ENCODE results near the gene TMEM203. TPM values are rescaled to one million over a fixed set of nuclear protein-coding genes. Genes with fewer than 3 reads are reported as not detected.
A peak's percentile ranks its signal among the peaks of the same experiment; 100 is the strongest.

Gene TMEM203
- total RNA-seq, 1 experiment from 2014 or later, result 35.5 TPM

- H3K27me3 ChIP-seq (ENCODE audit: insufficient read depth, low read length), result peaks cover 33% of the 10 kb centered on the region; the same call in 1 of the 2 replicates
- H3K27ac Mint-ChIP-seq, result no peak overlapping the region
- no peaks in the 10 kb centered on the region for H3K9me3 ChIP-seq (ENCODE audit: control insufficient read depth, low read depth, low read length)
- DNase-seq, result no peak
- H3K27ac ChIP-seq (ENCODE audit: insufficient read length, low read depth, low read length), result no peak overlapping the region
- no peak overlapping the region for H4K91ac ChIP-seq (ENCODE audit: insufficient read length, low read depth, low read length)
- H3K4me3 Mint-ChIP-seq, result peak overlapping the region; percentile 52 to 82
- peaks cover 2% of the 10 kb centered on the region for H4K20me1 ChIP-seq (ENCODE audit: control insufficient read depth, insufficient read depth, insufficient read length)
- no peak overlapping the region for H3K14ac ChIP-seq (ENCODE audit: insufficient read depth, low read length)
- H2BK5ac ChIP-seq (ENCODE audit: insufficient read length, low read length), result no peak overlapping the region
- no peak overlapping the region for H3K56ac ChIP-seq (ENCODE audit: insufficient read length, low read depth, low read length)
- no CpG with 5 or more reads among the region's 71 CpGs for WGBS (ENCODE audit: extremely low coverage, insufficient read length, low lambda C conversion rate)
- no peak overlapping the region for H3K23ac ChIP-seq (ENCODE audit: insufficient read length, low read depth, low read length)
- no peak overlapping the region for H3K9ac ChIP-seq (ENCODE audit: extremely low read depth, insufficient read length, low read length)
- H3K36me3 Mint-ChIP-seq (ENCODE audit: insufficient read depth in 1 of 3, low read depth in 3 of 3), result no peaks in the 10 kb centered on the region
- H3T11ph ChIP-seq (ENCODE audit: low read length), result no peak overlapping the region
- no peak overlapping the region for H2AK5ac ChIP-seq (ENCODE audit: insufficient read length, low read length)
- no peaks in the 10 kb centered on the region for H3K4me1 ChIP-seq (ENCODE audit: insufficient read depth, low read length)
- no peak overlapping the region for H3K18ac ChIP-seq (ENCODE audit: insufficient read length, low read depth, low read length)
- H3K79me1 ChIP-seq (ENCODE audit: insufficient read depth, low read depth, low read length, poor library complexity, severe bottlenecking), result no peaks in the 10 kb centered on the region
- H2AFZ ChIP-seq (ENCODE audit: low read length), result no peak overlapping the region
- H3K27me3 Mint-ChIP-seq (ENCODE audit: low read depth), result peaks cover 95% of the 10 kb centered on the region
- no peak for TF ChIP-seq CTCF (conservative IDR thresholded peaks at IDR 0.05)
- H2BK20ac ChIP-seq (ENCODE audit: low read depth, low read length, poor library complexity, severe bottlenecking), result no peak overlapping the region
- H2BK120ac ChIP-seq (ENCODE audit: low read depth, low read length, poor library complexity, severe bottlenecking), result no peak overlapping the region
- no peak overlapping the region for H4K5ac ChIP-seq (ENCODE audit: insufficient read length, low read depth, low read length)
- no peak overlapping the region for H3K4ac ChIP-seq (ENCODE audit: low read depth, low read length)
- H2BK12ac ChIP-seq (ENCODE audit: insufficient read length, low read depth, low read length), result no peak overlapping the region
- peaks cover 16% of the 10 kb centered on the region for H3K23me2 ChIP-seq (ENCODE audit: insufficient read length, low read depth, low read length, poor library complexity, severe bottlenecking)
- H3K4me1 Mint-ChIP-seq, result peaks cover 0 to 11% of the 10 kb centered on the region in 2 experiments; a peak in 2 of 4 replicates
- no peaks in the 10 kb centered on the region; a peak in 1 of 5 replicates for H3K9me3 Mint-ChIP-seq
- H3K79me2 ChIP-seq (ENCODE audit: insufficient read depth, low read length), result no peaks in the 10 kb centered on the region
- H3K4me2 ChIP-seq (ENCODE audit: insufficient read depth, insufficient read length, low read length), result peak overlapping the region; percentile 70
- H2BK15ac ChIP-seq (ENCODE audit: low read depth, low read length), result no peak overlapping the region
- H4K8ac ChIP-seq (replicated peaks; ENCODE audit: insufficient read length, low read depth, low read length), result no peak overlapping the region
Observed at GRCh38 chr9:137161558-137162486, 43.6 kb downstream of the TMEM203 start.
